Neural progenitor cell (in vitro differentiated cells): ENCODE measurements around the gene MAML3. TPM values are rescaled to one million over a fixed set of nuclear protein-coding genes. Genes with fewer than 3 reads are reported as not detected.
A peak's percentile ranks its signal among the peaks of the same experiment; 100 is the strongest.

Source experiments
- DNase-seq: peaks from one replicate; pipeline ENCODE4 v3.0.0-alpha.2; 2016; ENCODE audit warnings: low spot score
- H2AFZ ChIP-seq: fragments of 200-600 bp; sonication (generic); replicated peaks from 2 replicates; pipeline ENCODE4 v1.6.1; 2016; ENCODE audit warnings: antibody characterized with exemption
- H3F3A ChIP-seq: fragments of 200-600 bp; sonication (generic); 2 replicates; pipeline ENCODE4 v1.6.1; 2016; ENCODE audit warnings: antibody characterized with exemption, low read depth
- H3K27ac ChIP-seq: fragments of 200-600 bp; sonication (generic); 2 replicates; pipeline ENCODE4 v1.5.1; 2016; ENCODE audit warnings: mild to moderate bottlenecking
- H3K27me3 ChIP-seq: fragments of 200-600 bp; sonication (generic); 2 replicates; pipeline ENCODE4 v1.6.1; 2016; ENCODE audit warnings: mild to moderate bottlenecking, moderate library complexity
- H3K36me3 ChIP-seq: fragments of 200-600 bp; sonication (generic); 2 replicates; pipeline ENCODE4 v1.5.1; 2016
- H3K4me1 ChIP-seq: fragments of 200-600 bp; sonication (generic); 2 replicates; pipeline ENCODE4 v1.6.1; 2016; ENCODE audit warnings: mixed run types
- H3K4me2 ChIP-seq: fragments of 200-600 bp; sonication (generic); 2 replicates; pipeline ENCODE4 v1.6.1; 2016
- H3K4me3 ChIP-seq: fragments of 200-600 bp; sonication (generic); 2 replicates; pipeline ENCODE4 v1.5.1; 2016
- H3K79me2 ChIP-seq: fragments of 200-600 bp; sonication (generic); 2 replicates; pipeline ENCODE4 v1.6.1; 2016; ENCODE audit warnings: low read depth
- H3K9ac ChIP-seq: fragments of 200-600 bp; sonication (generic); 2 replicates; pipeline ENCODE4 v1.6.1; 2016
- H3K9me3 ChIP-seq: fragments of 200-600 bp; sonication (generic); 2 replicates; pipeline ENCODE4 v1.5.1; 2016; ENCODE audit warnings: low read depth
- H4K20me1 ChIP-seq: fragments of 200-600 bp; sonication (generic); 2 replicates; pipeline ENCODE4 v1.6.1; 2016; ENCODE audit warnings: low read depth
- H3K27ac Mint-ChIP-seq: 3 replicates; pipeline ENCODE4 v1.8.0; 2021; ENCODE audit warnings: mixed read lengths
- H3K27me3 Mint-ChIP-seq: 2 replicates; pipeline ENCODE4 v1.8.0; 2022; ENCODE audit warnings: low read depth, mild to moderate bottlenecking, inconsistent platforms, moderate library complexity, mixed read lengths; ENCODE audit not compliant: insufficient read depth
- H3K36me3 Mint-ChIP-seq: 3 replicates; pipeline ENCODE4 v1.8.0; 2021; ENCODE audit warnings: mixed read lengths
- H3K4me1 Mint-ChIP-seq: 3 replicates; pipeline ENCODE4 v1.8.0; 2021; ENCODE audit warnings: mixed read lengths
- H3K4me3 Mint-ChIP-seq: 3 replicates; pipeline ENCODE4 v1.8.0; 2021; ENCODE audit warnings: mild to moderate bottlenecking, moderate library complexity, mixed read lengths
- H3K9me3 Mint-ChIP-seq: 3 replicates; pipeline ENCODE4 v1.8.0; 2020; ENCODE audit warnings: mixed read lengths
- CTCF ChIP-seq: fragments of 200-600 bp; sonication (generic); IDR thresholded peaks from 2 replicates; pipeline ENCODE4 v1.5.1; 2017; ENCODE audit warnings: antibody characterized with exemption, mild to moderate bottlenecking
- EZH2 ChIP-seq: fragments of 200-600 bp; sonication (generic); IDR thresholded peaks from 2 replicates; pipeline ENCODE4 v1.6.1; 2017; ENCODE audit warnings: antibody characterized with exemption, mild to moderate bottlenecking, moderate library complexity
- EZH2phosphoT487 ChIP-seq: fragments of 200-600 bp; sonication (generic); IDR thresholded peaks from 2 replicates; pipeline ENCODE4 v1.6.1; 2017; ENCODE audit warnings: antibody characterized with exemption
- total RNA-seq: library from RNA; depleted of rRNA; stranded (reverse); fragments of >200 nt; gene quantifications from 2 replicates; pipeline ENCODE4 v1.2.3, GENCODE V29; 2015; ENCODE audit warnings: low replicate concordance

MAML3 gene
- total RNA-seq, 1 donor from 2014 or later, result 14.4 TPM

- H3K27ac Mint-ChIP-seq, result peak overlapping the region; percentile 95
- H3F3A ChIP-seq, result peaks cover 8% of the 10 kb centered on the region
- H3K27me3 Mint-ChIP-seq, result peaks cover 3% of the 10 kb centered on the region
- H4K20me1 ChIP-seq, result peaks cover 7% of the 10 kb centered on the region
- H3K79me2 ChIP-seq, result no peaks in the 10 kb centered on the region
- peak overlapping the region; percentile 52 for H3K4me2 ChIP-seq
- no peaks in the 10 kb centered on the region for H3K27me3 ChIP-seq
- H3K9ac ChIP-seq, result no peak overlapping the region
- peaks cover 37% of the 10 kb centered on the region for H3K4me1 Mint-ChIP-seq
- H3K27ac ChIP-seq, result no peak overlapping the region
- no peak overlapping the region for H2AFZ ChIP-seq
- H3K36me3 ChIP-seq, result no peaks in the 10 kb centered on the region
- TF ChIP-seq CTCF (no peak), EZH2phosphoT487 (no peak), EZH2 (no peak)
- H3K4me3 Mint-ChIP-seq, result peak overlapping the region; percentile 69
- peaks cover 16% of the 10 kb centered on the region for H3K9me3 Mint-ChIP-seq
- peaks cover 18% of the 10 kb centered on the region for H3K36me3 Mint-ChIP-seq
- peaks cover 32% of the 10 kb centered on the region for H3K4me1 ChIP-seq
- H3K9me3 ChIP-seq, result no peaks in the 10 kb centered on the region
- H3K4me3 ChIP-seq, result no peak overlapping the region
- DNase-seq, result no peak
Observed at GRCh38 chr4:139902321-139903320, 251.4 kb downstream of the MAML3 start.

GRCh38 chr4:139901531-139902320 lies 252.3 kb downstream of the MAML3 start:
- no peak overlapping the region for H2AFZ ChIP-seq
- Mint-ChIP-seq H3K27me3 (peaks cover 3% of the 10 kb centered on the region), H3K4me1 (peaks cover 37% of the 10 kb centered on the region), H3K36me3 (peaks cover 18% of the 10 kb centered on the region), H3K9me3 (peaks cover 16% of the 10 kb centered on the region), H3K4me3 (peak overlapping the region; percentile 69), H3K27ac (peak overlapping the region; percentile 94)
- no peaks in the 10 kb centered on the region for H3K79me2 ChIP-seq
- H3K36me3 ChIP-seq, result no peaks in the 10 kb centered on the region
- H3K4me3 ChIP-seq, result no peak overlapping the region
- no peaks in the 10 kb centered on the region for H3K27me3 ChIP-seq
- H3K27ac ChIP-seq, result no peak overlapping the region
- peaks cover 7% of the 10 kb centered on the region for H4K20me1 ChIP-seq
- peak overlapping the region; percentile 52 for H3K4me2 ChIP-seq
- H3F3A ChIP-seq, result peaks cover 8% of the 10 kb centered on the region
- peaks cover 32% of the 10 kb centered on the region for H3K4me1 ChIP-seq
- no peak overlapping the region for H3K9ac ChIP-seq
- H3K9me3 ChIP-seq, result no peaks in the 10 kb centered on the region
- TF ChIP-seq EZH2 (no peak), EZH2phosphoT487 (no peak), CTCF (no peak)
- DNase-seq, result no peak

- H3K27ac Mint-ChIP-seq, result no peak overlapping the region
Observed at GRCh38 chr4:139900964-139901376, 253.0 kb downstream of the MAML3 start.

More at GRCh38 chr4:139900964-139901376, 253.0 kb downstream of the MAML3 start:
- Histone ChIP-seq H3K79me2 (no peaks in the 10 kb centered on the region), H3K4me1 (peaks cover 32% of the 10 kb centered on the region), H3F3A (peaks cover 8% of the 10 kb centered on the region), H4K20me1 (peaks cover 7% of the 10 kb centered on the region), H3K27ac (no peak overlapping the region), H3K9ac (no peak overlapping the region), H3K36me3 (no peaks in the 10 kb centered on the region), H3K9me3 (no peaks in the 10 kb centered on the region), H3K4me2 (no peak overlapping the region), H2AFZ (no peak overlapping the region), H3K4me3 (no peak overlapping the region), H3K27me3 (no peaks in the 10 kb centered on the region)
- H3K36me3 Mint-ChIP-seq, result peaks cover 18% of the 10 kb centered on the region
- H3K4me3 Mint-ChIP-seq, result no peak overlapping the region
- H3K9me3 Mint-ChIP-seq, result peaks cover 16% of the 10 kb centered on the region
- TF ChIP-seq EZH2 (no peak), CTCF (no peak), EZH2phosphoT487 (no peak)
- peaks cover 37% of the 10 kb centered on the region for H3K4me1 Mint-ChIP-seq
- DNase-seq, result no peak
- H3K27me3 Mint-ChIP-seq, result peaks cover 3% of the 10 kb centered on the region
